HepG2 (cell line): ENCODE data around the gene ZNF394. TPM values are rescaled to one million over a fixed set of nuclear protein-coding genes. Genes with fewer than 3 reads are reported as not detected.

Experiments used
- CAMTA2 ChIP-seq: sonication (generic); formaldehyde crosslinking; IDR thresholded peaks from 2 replicates; pipeline ENCODE4 v1.4.0; 2020; ENCODE audit warnings: mild to moderate bottlenecking, missing genetic modification reagents, borderline replicate concordance
- DBP ChIP-seq: sonication (generic); formaldehyde crosslinking; IDR thresholded peaks from 2 replicates; pipeline ENCODE4 v1.4.0; 2020; ENCODE audit warnings: missing genetic modification reagents; ENCODE audit errors: not compliant biosample characterization
- EEA1 ChIP-seq: sonication (generic); formaldehyde crosslinking; IDR thresholded peaks from 2 replicates; pipeline ENCODE4 v1.5.1; 2020; ENCODE audit warnings: mild to moderate bottlenecking, missing genetic modification reagents, borderline replicate concordance
- ELF1 ChIP-seq: sonication (generic); formaldehyde crosslinking; IDR thresholded peaks from 2 replicates; pipeline ENCODE4 v1.4.0; 2020; ENCODE audit warnings: missing genetic modification reagents
- FOSL1 ChIP-seq: sonication (generic); formaldehyde crosslinking; IDR thresholded peaks from 2 replicates; pipeline ENCODE4 v1.9.0; 2021; ENCODE audit warnings: missing genetic modification reagents, borderline replicate concordance
- FOXK2 ChIP-seq: fragments of 450-650 bp; IDR thresholded peaks from 2 replicates; pipeline ENCODE4 v1.6.1; 2016
- IKZF1 ChIP-seq: fragments of 450-650 bp; IDR thresholded peaks from 2 replicates; pipeline ENCODE4 v1.7.1; 2016
- KLF13 ChIP-seq: sonication (generic); formaldehyde crosslinking; IDR thresholded peaks from 2 replicates; pipeline ENCODE4 v1.4.0; 2020; ENCODE audit warnings: mild to moderate bottlenecking, missing genetic modification reagents
- NFE2L1 ChIP-seq: sonication (generic); formaldehyde crosslinking; IDR thresholded peaks from 2 replicates; pipeline ENCODE4 v1.4.0; 2020; ENCODE audit warnings: missing genetic modification reagents, mild to moderate bottlenecking, borderline replicate concordance
- PCBP2 ChIP-seq: fragments of 200-400 bp; formaldehyde crosslinking; optimal IDR thresholded peaks from 2 replicates; pipeline ENCODE3; 2018; ENCODE audit warnings: low read length, low read depth; ENCODE audit not compliant: poor library complexity, severe bottlenecking
- PPARG ChIP-seq: conservative IDR thresholded peaks from 2 replicates; pipeline ENCODE4 v1.6.1; 2016; ENCODE audit warnings: missing biosample characterization, missing genetic modification reagents
- RCOR2 ChIP-seq: IDR thresholded peaks from 2 replicates; pipeline ENCODE4 v1.6.1; 2016; ENCODE audit warnings: missing biosample characterization, missing genetic modification reagents
- SSRP1 ChIP-seq: IDR thresholded peaks from 2 replicates; pipeline ENCODE4 v1.6.1; 2016; ENCODE audit warnings: control low read depth
- WIZ ChIP-seq: sonication (generic); formaldehyde crosslinking; IDR thresholded peaks from 2 replicates; pipeline ENCODE4 v1.5.1; 2020; ENCODE audit warnings: mild to moderate bottlenecking, missing genetic modification reagents
- ZHX1 ChIP-seq: sonication (generic); formaldehyde crosslinking; IDR thresholded peaks from 2 replicates; pipeline ENCODE4 v1.8.1; 2022; ENCODE audit warnings: low read depth, mild to moderate bottlenecking, missing genetic modification reagents
- ZMYM2 ChIP-seq: sonication (generic); formaldehyde crosslinking; IDR thresholded peaks from 2 replicates; pipeline ENCODE4 v1.8.0; 2022; ENCODE audit warnings: mild to moderate bottlenecking, missing genetic modification reagents
- ZNF34 ChIP-seq: sonication (generic); formaldehyde crosslinking; IDR thresholded peaks from 2 replicates; pipeline ENCODE4 v1.4.0; 2020; ENCODE audit warnings: mild to moderate bottlenecking, missing genetic modification reagents, borderline replicate concordance
- ZNF512B ChIP-seq: sonication (generic); formaldehyde crosslinking; IDR thresholded peaks from 2 replicates; pipeline ENCODE4 v1.5.1; 2020; ENCODE audit warnings: missing genetic modification reagents, mild to moderate bottlenecking, borderline replicate concordance
- ZNF562 ChIP-seq: sonication (generic); formaldehyde crosslinking; IDR thresholded peaks from 2 replicates; pipeline ENCODE4 v1.8.0; 2022; ENCODE audit warnings: missing genetic modification reagents, borderline replicate concordance
- ZNF713 ChIP-seq: sonication (generic); formaldehyde crosslinking; IDR thresholded peaks from 2 replicates; pipeline ENCODE4 v1.4.0; 2020; ENCODE audit warnings: mild to moderate bottlenecking, missing genetic modification reagents
- ZNF792 ChIP-seq: IDR thresholded peaks from 2 replicates; pipeline ENCODE4 v1.6.1; 2016
- ZNF883 ChIP-seq: sonication (generic); formaldehyde crosslinking; IDR thresholded peaks from 2 replicates; pipeline ENCODE4 v1.5.1; 2020; ENCODE audit warnings: mild to moderate bottlenecking, missing genetic modification reagents; ENCODE audit errors: not compliant biosample characterization
- ZSCAN21 ChIP-seq: sonication (generic); formaldehyde crosslinking; IDR thresholded peaks from 2 replicates; pipeline ENCODE4 v1.8.0; 2022; ENCODE audit warnings: mild to moderate bottlenecking, missing genetic modification reagents, moderate library complexity, borderline replicate concordance
- ZSCAN25 ChIP-seq: sonication (generic); formaldehyde crosslinking; IDR thresholded peaks from 2 replicates; pipeline ENCODE4 v1.8.0; 2022; ENCODE audit warnings: mild to moderate bottlenecking, missing genetic modification reagents
- polyA plus RNA-seq, 8 experiments: library from polyadenylated mRNA; depleted of rRNA in 3 of 8; stranded (reverse) in 7 of 8; unstranded in 1 of 8; fragments of >200 nt; fragmentation: Illumina TruSeq in 4 of 8; extraction: Trizol in 4 of 8; gene quantifications; 2 replicates each; pipeline versions ENCODE4 v1.2.1 to v1.2.3, GENCODE V29; 2011 to 2016; ENCODE audit warnings: low read depth in 4 of 8, missing spikeins in 1 of 8, mixed read lengths in 1 of 8; ENCODE audit not compliant: insufficient read depth in 1 of 8
- total RNA-seq, 5 experiments: library from RNA; depleted of rRNA; stranded (reverse); fragments of >200 nt; fragmentation: Illumina TruSeq; extraction: Trizol; gene quantifications; 2 replicates each; pipeline ENCODE4 v1.2.3, GENCODE V29; 2016; ENCODE audit warnings: low read depth in 1 of 5

ZNF394 gene
- total and polyA plus RNA-seq, 2 of the 13 experiments (the other 11 are each of a cell fraction or from before 2014, with no cell fraction given), result 7.8 to 19.6 TPM

- no peak for TF ChIP-seq PCBP2
- 0 out of 2 replicates have a peak, but pooled peaks have one; percentile 34 for TF ChIP-seq ZMYM2 (CRISPR knock-in tag)
- no peak for TF ChIP-seq NFE2L1 (CRISPR knock-in tag)
- 0 out of 2 replicates have a peak, but pooled peaks have one; percentile 51 for TF ChIP-seq SSRP1 (CRISPR knock-in tag)
- 0 out of 2 replicates have a peak, but pooled peaks have one; percentile 41 for TF ChIP-seq ZNF792 (CRISPR knock-in tag)
- no peak for TF ChIP-seq ZSCAN21 (CRISPR knock-in tag)
- TF ChIP-seq ZNF713 (CRISPR knock-in tag), result no peak
- no peak for TF ChIP-seq ZNF512B (CRISPR knock-in tag)
- TF ChIP-seq ZNF562 (CRISPR knock-in tag), result no peak
- TF ChIP-seq RCOR2 (CRISPR knock-in tag), result no peak
- 0 out of 2 replicates have a peak, but pooled peaks have one; percentile 17 for TF ChIP-seq WIZ
- no peak for TF ChIP-seq ZNF883 (CRISPR knock-in tag)
- no peak for TF ChIP-seq FOSL1 (CRISPR knock-in tag)
- peak; percentile 68 for TF ChIP-seq DBP (CRISPR knock-in tag)
- no peak for TF ChIP-seq PPARG (CRISPR knock-in tag)
- TF ChIP-seq ZHX1 (CRISPR knock-in tag), result peak; percentile 20; the same call in 1 of the 2 replicates
- peak; percentile 28; the same call in 1 of the 2 replicates for TF ChIP-seq ZNF34
- TF ChIP-seq CAMTA2 (CRISPR knock-in tag), result no peak
- no peak for TF ChIP-seq EEA1 (CRISPR knock-in tag)
- TF ChIP-seq ZSCAN25 (CRISPR knock-in tag), result peak; percentile 16; the same call in 1 of the 2 replicates
- no peak for TF ChIP-seq IKZF1
- no peak for TF ChIP-seq KLF13
- TF ChIP-seq ELF1 (CRISPR knock-in tag), result peak; percentile 90
- TF ChIP-seq FOXK2, result peak; percentile 36; the same call in 1 of the 2 replicates
Observed at GRCh38 chr7:99499721-99500636, at the start of gene ZNF394 (continued).
